ENCODE measurements around the gene NBEAL2. TPM values are rescaled to one million over a fixed set of nuclear protein-coding genes. Genes with fewer than 3 reads are reported as not detected.

NBEAL2 gene
- total RNA-seq, 1 experiment from 2014 or later, result 15.7 TPM

- DNase-seq (ENCODE audit: low spot score), result no peak
- Histone ChIP-seq H3K27ac (ENCODE audit: low read depth, low read length, poor library complexity, severe bottlenecking) (no peak overlapping the region), H3K27me3 (replicated peaks; ENCODE audit: insufficient read depth, low read depth, low read length, poor library complexity) (no peaks in the 10 kb centered on the region), H3K9me3 (ENCODE audit: low read depth, low read length, poor library complexity, severe bottlenecking) (no peaks in the 10 kb centered on the region), H3K36me3 (ENCODE audit: insufficient read depth, low read length, poor library complexity, severe bottlenecking) (no peaks in the 10 kb centered on the region), H3K4me1 (ENCODE audit: insufficient read depth, low read length, poor library complexity, severe bottlenecking) (no peaks in the 10 kb centered on the region), H3K4me3 (ENCODE audit: low read depth, low read length, poor library complexity, severe bottlenecking) (no peak overlapping the region)
- POLR2A ChIA-PET (ENCODE audit: low non-redundant PET), result interaction anchor here (0.7 kb wide), 1 partner anchor 30 kb away, joined by 3 read pairs; no protein-coding TSS in a partner anchor
- CTCF ChIA-PET, result no interaction called here
- TF ChIP-seq EZH2 (IDR thresholded peaks at IDR 0.05; ENCODE audit: borderline replicate concordance, low read depth, low read length, poor library complexity, severe bottlenecking) (no peak), CTCF (conservative IDR thresholded peaks at IDR 0.05; ENCODE audit: low read depth, low read length) (no peak)
- intact Hi-C loops (cut with micrococcal nuclease; ENCODE audit: unreplicated experiment), result no loop called here
- no TSS peak for BruUV-seq (replicated peaks)
Measured at GRCh38 chr3:46946856-46947545, 32.5 kb upstream of the NBEAL2 start.

- Histone ChIP-seq H3K27me3 (replicated peaks; ENCODE audit: insufficient read depth, low read depth, low read length, poor library complexity) (no peaks in the 10 kb centered on the region), H3K27ac (ENCODE audit: low read depth, low read length, poor library complexity, severe bottlenecking) (no peak overlapping the region), H3K36me3 (ENCODE audit: insufficient read depth, low read length, poor library complexity, severe bottlenecking) (no peaks in the 10 kb centered on the region), H3K4me3 (ENCODE audit: low read depth, low read length, poor library complexity, severe bottlenecking) (no peak overlapping the region), H3K4me1 (ENCODE audit: insufficient read depth, low read length, poor library complexity, severe bottlenecking) (no peaks in the 10 kb centered on the region), H3K9me3 (ENCODE audit: low read depth, low read length, poor library complexity, severe bottlenecking) (no peaks in the 10 kb centered on the region)
- no TSS peak for BruUV-seq (replicated peaks)
- TF ChIP-seq CTCF (conservative IDR thresholded peaks at IDR 0.05; ENCODE audit: low read depth, low read length) (no peak), EZH2 (IDR thresholded peaks at IDR 0.05; ENCODE audit: borderline replicate concordance, low read depth, low read length, poor library complexity, severe bottlenecking) (no peak)
- no peak for DNase-seq (ENCODE audit: low spot score)
- ChIA-PET POLR2A (ENCODE audit: low non-redundant PET) (no interaction called here), CTCF (no interaction called here)
- intact Hi-C loops (cut with micrococcal nuclease; ENCODE audit: unreplicated experiment), result no loop called here
Measured at GRCh38 chr3:46947546-46947901, 31.9 kb upstream of the NBEAL2 start.

GRCh38 chr3:46947981-46948791 lies 31.3 kb upstream of the NBEAL2 start:
- no peaks in the 10 kb centered on the region for H3K4me1 ChIP-seq (ENCODE audit: insufficient read depth, low read length, poor library complexity, severe bottlenecking)
- no peak overlapping the region for H3K4me3 ChIP-seq (ENCODE audit: low read depth, low read length, poor library complexity, severe bottlenecking)
- no peak for DNase-seq (ENCODE audit: low spot score)
- intact Hi-C loops (cut with micrococcal nuclease; ENCODE audit: unreplicated experiment), result no loop called here
- ChIA-PET POLR2A (ENCODE audit: low non-redundant PET) (no interaction called here), CTCF (no interaction called here)
- no peaks in the 10 kb centered on the region for H3K9me3 ChIP-seq (ENCODE audit: low read depth, low read length, poor library complexity, severe bottlenecking)
- no peaks in the 10 kb centered on the region for H3K27me3 ChIP-seq (replicated peaks; ENCODE audit: insufficient read depth, low read depth, low read length, poor library complexity)
- no peaks in the 10 kb centered on the region for H3K36me3 ChIP-seq (ENCODE audit: insufficient read depth, low read length, poor library complexity, severe bottlenecking)
- no peak overlapping the region for H3K27ac ChIP-seq (ENCODE audit: low read depth, low read length, poor library complexity, severe bottlenecking)
- TF ChIP-seq EZH2 (IDR thresholded peaks at IDR 0.05; ENCODE audit: borderline replicate concordance, low read depth, low read length, poor library complexity, severe bottlenecking), result no peak
- BruUV-seq (replicated peaks), result no TSS peak

Data from A673 (cell line).